HG02981 (cell line): ENCODE results near the gene GAPDHS.

Experiments used
- ATAC-seq: cut with Tn5 transposase; IDR thresholded peaks from one replicate; pipeline ENCODE4 v1.9.1; 2021; ENCODE audit warnings: mild to moderate bottlenecking, moderate library complexity; ENCODE audit not compliant: unreplicated experiment

GAPDHS gene

GRCh38 chr19:35582760-35583159, 49.5 kb downstream of the GAPDHS start:
- ATAC-seq: no peak

- ATAC-seq: no peak
These were observed 52.6 kb downstream of the GAPDHS start, which contains the start of gene PMIS2 for GRCh38 chr19:35585848-35586247. PMIS2 (plus strand) TSS chr19:35586173; CDS start chr19:35586260, 87 bp downstream.

- ATAC-seq: no peak
These were observed 54.1 kb downstream of the GAPDHS start for GRCh38 chr19:35587321-35587720.

DNA sequence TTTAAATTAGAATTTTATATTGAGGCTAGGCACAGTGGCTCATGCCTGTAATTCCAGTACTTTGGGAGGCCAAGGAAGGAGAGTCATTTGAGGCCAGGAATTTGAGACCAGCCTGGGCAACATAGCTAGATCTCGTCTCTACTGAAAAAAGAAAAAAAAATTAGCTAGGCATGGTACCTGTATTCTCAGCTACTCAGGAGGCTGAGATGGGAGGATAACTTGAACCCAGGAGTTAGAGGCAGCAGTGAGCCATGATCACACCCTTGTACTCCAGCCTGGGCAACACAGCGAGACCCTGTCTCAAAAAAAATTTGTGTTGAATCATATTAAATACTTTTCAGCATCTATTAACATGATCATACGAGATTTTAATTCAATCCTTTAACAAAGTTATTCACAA, 57.6 kb downstream of the GAPDHS start:
- no peak for ATAC-seq

- no peak for ATAC-seq
These were observed 59.0 kb downstream of the GAPDHS start for GRCh38 chr19:35592226-35592625.
